ENCODE data around the gene HYAL3.

- TF ChIP-seq POLR2A (IDR thresholded peaks at IDR 0.05) (no peak), CTCF (IDR thresholded peaks at IDR 0.05) (no peak)
Observed at GRCh38 chr3:50289130-50289529, 10.1 kb downstream of the HYAL3 start.

All from upper lobe of left lung (tissue), 4 donors.